ENCODE measurements around the gene METTL23. TPM values are rescaled to one million over a fixed set of nuclear protein-coding genes. Genes with fewer than 3 reads are reported as not detected.

The METTL23 gene
- polyA plus RNA-seq, 1 experiment: 54.4 TPM

GRCh38 chr17:76681222-76682137, 45.2 kb upstream of the METTL23 start:
- TF ChIP-seq CTCF (IDR thresholded peaks at IDR 0.05; ENCODE audit: low read depth, low read length): peak; percentile 81
- CTCF ChIA-PET: interaction anchor here (0.7 to 2.2 kb wide), 29 partner anchors 9 to 223 kb away, joined by 3 to 22 read pairs (median 4); partner anchors contain the start of gene MXRA7
- no peaks in the 10 kb centered on the region for H3K9me3 ChIP-seq (ENCODE audit: control insufficient read depth, insufficient read depth, low read length)
- no peak overlapping the region for H3K4me3 ChIP-seq (ENCODE audit: low read depth, low read length)
- POLR2A ChIA-PET: interaction anchor here (1.0 to 1.2 kb wide), 2 partner anchors 28 to 124 kb away, joined by 3 read pairs; no protein-coding TSS in a partner anchor
- peak; percentile 42 for DNase-seq (ENCODE audit: low read depth, low spot score)
- no peak overlapping the region for H3K27ac ChIP-seq (ENCODE audit: low read depth, low read length)
- H3K27me3 ChIP-seq (ENCODE audit: control insufficient read depth, insufficient read depth, low read length): no peaks in the 10 kb centered on the region

GRCh38 chr17:76682296-76682695, 44.3 kb upstream of the METTL23 start:
- H3K4me3 ChIP-seq (ENCODE audit: low read depth, low read length): no peak overlapping the region
- H3K9me3 ChIP-seq (ENCODE audit: control insufficient read depth, insufficient read depth, low read length): no peaks in the 10 kb centered on the region
- POLR2A ChIA-PET: interaction anchor here (1.0 to 1.2 kb wide), 2 partner anchors 27 to 125 kb away, joined by 3 read pairs; no protein-coding TSS in a partner anchor
- H3K27me3 ChIP-seq (ENCODE audit: control insufficient read depth, insufficient read depth, low read length): no peaks in the 10 kb centered on the region
- H3K27ac ChIP-seq (ENCODE audit: low read depth, low read length): no peak overlapping the region
- DNase-seq (ENCODE audit: low read depth, low spot score): no peak
- CTCF ChIA-PET: interaction anchor here (1.0 to 2.2 kb wide), 16 partner anchors 9 to 223 kb away, joined by 3 to 22 read pairs (median 5); partner anchors contain the start of gene MXRA7
- TF ChIP-seq CTCF (IDR thresholded peaks at IDR 0.05; ENCODE audit: low read depth, low read length): no peak

- Histone ChIP-seq H3K4me3 (ENCODE audit: low read depth, low read length) (no peak overlapping the region), H3K27me3 (ENCODE audit: control insufficient read depth, insufficient read depth, low read length) (no peaks in the 10 kb centered on the region), H3K27ac (ENCODE audit: low read depth, low read length) (no peak overlapping the region), H3K9me3 (ENCODE audit: control insufficient read depth, insufficient read depth, low read length) (no peaks in the 10 kb centered on the region)
- CTCF ChIA-PET: interaction anchor here (1.5 kb wide), 1 partner anchor 125 kb away, joined by 3 read pairs; no protein-coding TSS in a partner anchor
- POLR2A ChIA-PET: interaction anchor here (0.8 to 0.9 kb wide), 3 partner anchors 12 to 28 kb away, joined by 3 read pairs; partner anchors contain the start of gene MXRA7
- TF ChIP-seq CTCF (IDR thresholded peaks at IDR 0.05; ENCODE audit: low read depth, low read length): peak; percentile 11; the same call in 1 of the 2 replicates
- no peak for DNase-seq (ENCODE audit: low read depth, low spot score)
Observed at GRCh38 chr17:76683011-76683755, 43.5 kb upstream of the METTL23 start.

- Histone ChIP-seq H3K9me3 (ENCODE audit: control insufficient read depth, insufficient read depth, low read length) (no peaks in the 10 kb centered on the region), H3K27ac (ENCODE audit: low read depth, low read length) (no peak overlapping the region), H3K4me3 (ENCODE audit: low read depth, low read length) (no peak overlapping the region), H3K27me3 (ENCODE audit: control insufficient read depth, insufficient read depth, low read length) (no peaks in the 10 kb centered on the region)
- no peak for DNase-seq (ENCODE audit: low read depth, low spot score)
- no peak for TF ChIP-seq CTCF (IDR thresholded peaks at IDR 0.05; ENCODE audit: low read depth, low read length)
- CTCF ChIA-PET: interaction anchor here (1.5 kb wide), 1 partner anchor 126 kb away, joined by 3 read pairs; no protein-coding TSS in a partner anchor
- POLR2A ChIA-PET: interaction anchor here (0.6 to 0.9 kb wide), 5 partner anchors 13 to 103 kb away, joined by 3 to 8 read pairs (median 3); partner anchors contain the start of gene MXRA7
Observed at GRCh38 chr17:76683921-76684745, 42.5 kb upstream of the METTL23 start.

Data from AG04450 (cell line).